ENCODE data around the gene ZNF76.
"Not testable (repeated sequence)": the region's sequence is repeated elsewhere in the genome, so short reads cannot be mapped to it uniquely, and the experiment has no call there.

Gene ZNF76

DNA sequence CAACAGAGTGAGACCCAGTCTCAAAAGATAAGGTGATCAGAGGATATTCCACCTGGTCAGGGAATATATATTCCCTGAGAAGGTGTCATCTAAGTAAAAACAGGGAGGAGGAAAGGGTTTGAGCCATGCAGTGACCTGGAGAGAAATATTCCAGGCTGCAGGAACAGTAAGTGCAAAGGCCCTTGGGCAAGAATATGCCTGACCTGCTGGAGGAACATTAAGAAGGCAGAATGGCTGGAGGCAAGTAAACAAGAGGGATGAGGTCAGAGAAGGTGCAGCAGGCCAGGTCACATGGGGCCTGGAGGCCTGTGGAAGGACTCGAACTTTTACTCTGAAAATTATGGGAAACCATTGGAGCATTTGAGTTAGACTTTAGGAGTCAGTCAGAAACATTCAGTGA lies 44.8 kb downstream of the ZNF76 start:
- no peak for DNase-seq

DNA sequence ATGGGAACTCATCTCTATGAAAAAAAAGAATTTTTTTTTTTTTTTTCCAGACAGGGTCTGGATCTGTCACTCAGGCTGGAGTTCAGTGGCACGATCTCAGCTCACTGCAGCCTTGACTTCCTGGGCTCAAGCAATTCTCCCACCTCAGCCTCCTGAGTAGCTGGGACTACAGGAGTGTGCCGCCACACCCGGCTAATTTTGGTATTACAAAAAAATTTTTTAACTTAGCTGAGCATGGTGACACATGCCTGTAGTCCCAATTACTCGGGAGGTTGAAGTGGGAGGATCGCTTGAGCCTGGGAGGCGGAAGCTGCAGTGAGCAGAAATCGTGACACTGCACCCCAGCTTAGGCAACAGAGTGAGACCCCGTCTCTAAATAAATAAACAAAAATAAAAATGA lies 45.6 kb downstream of the ZNF76 start:
- no peak for DNase-seq

DNA sequence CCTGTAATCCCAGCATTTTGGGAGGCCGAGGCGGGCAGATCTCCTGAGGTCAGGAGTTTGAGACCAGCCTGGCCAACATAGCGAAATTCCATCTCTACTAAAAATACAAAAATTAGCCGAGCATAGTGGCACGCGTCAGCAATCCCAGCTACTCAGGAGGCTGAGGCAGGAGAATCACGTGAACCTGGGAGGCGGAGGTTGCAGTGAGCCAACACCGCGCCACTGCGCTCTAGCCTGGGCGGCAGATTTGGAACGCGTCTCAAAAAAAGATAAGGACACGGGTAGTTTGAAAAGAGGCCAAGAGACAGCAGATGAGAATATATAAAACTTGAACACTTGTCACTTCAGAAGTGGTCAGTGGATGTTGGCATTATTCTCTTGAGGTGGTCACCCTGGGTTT lies 47.6 kb downstream of the ZNF76 start:
- DNase-seq = not testable (repeated sequence)

DNA sequence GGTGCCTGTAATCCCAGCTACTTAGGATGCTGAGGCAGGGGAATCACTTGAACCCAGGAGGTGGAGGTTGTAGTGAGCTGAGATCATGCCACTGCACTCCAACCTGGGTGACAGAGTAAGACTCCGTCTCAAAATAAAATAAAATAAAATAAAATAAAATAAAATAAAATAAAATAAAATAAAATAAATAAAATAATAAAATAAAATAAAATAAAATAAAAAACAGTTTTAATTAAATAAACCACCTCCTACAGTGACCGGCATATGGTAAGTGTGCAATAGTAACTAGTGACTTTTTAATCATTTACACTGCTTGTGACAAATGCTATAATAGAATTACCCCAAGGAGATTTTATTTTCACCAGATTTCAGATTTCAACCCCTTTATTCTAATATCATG lies 49.0 kb downstream of the ZNF76 start:
- not testable (repeated sequence) for DNase-seq

DNA sequence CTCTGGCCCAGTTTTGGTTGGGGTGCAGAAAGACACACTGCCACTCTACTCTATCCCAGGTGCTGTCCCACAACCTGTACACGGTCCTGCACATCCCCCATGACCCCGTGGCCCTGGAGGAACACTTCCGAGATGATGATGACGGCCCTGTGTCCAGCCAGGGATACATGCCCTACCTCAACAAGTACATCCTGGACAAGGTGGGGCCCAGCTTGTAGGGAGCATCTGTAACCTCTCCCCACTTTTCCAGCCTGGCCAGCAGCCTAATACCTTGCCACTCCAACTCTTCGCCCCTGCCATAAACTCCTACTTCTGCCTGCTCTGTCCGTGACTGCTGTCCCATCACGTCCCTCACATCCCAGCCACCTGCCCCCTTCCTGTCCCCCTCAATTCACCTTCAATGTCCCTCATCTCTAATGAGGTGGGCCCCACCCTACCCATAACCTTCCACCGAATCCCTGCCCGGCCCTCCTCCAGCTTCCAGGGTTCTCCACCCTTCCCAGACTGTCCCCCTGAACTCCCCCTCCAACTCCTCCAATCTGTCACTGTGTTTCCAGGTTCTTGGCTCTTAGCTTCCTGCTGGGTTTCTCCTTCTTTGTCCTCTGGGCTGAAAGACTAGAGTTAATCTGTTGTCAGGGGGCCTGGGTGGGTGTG lies 50.2 kb downstream of the ZNF76 start:
- DNase-seq = no peak

DNA sequence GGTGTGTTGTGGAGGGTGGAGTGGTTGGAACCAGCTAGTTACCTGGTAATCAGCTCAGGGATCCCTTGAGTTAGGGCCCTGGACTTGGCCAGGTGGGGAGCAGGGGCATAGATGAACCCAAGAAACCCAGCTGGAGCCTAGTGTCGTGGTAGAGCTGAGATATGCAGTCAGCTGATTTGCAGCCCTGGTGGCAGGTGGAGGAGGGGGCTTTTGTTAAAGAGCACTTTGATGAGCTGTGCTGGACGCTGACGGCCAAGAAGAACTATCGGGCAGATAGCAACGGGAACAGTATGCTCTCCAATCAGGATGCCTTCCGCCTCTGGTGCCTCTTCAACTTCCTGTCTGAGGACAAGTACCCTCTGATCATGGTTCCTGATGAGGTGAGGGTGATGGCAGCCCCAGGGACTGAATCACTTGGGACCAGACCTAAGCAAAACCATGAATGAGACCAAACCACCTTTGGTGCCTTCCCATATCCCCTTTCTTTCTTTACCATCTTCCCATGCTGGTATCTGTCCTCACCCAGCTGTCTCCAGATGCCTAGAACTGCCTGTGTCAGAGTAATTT lies 50.8 kb downstream of the ZNF76 start:
- no peak for DNase-seq

DNA sequence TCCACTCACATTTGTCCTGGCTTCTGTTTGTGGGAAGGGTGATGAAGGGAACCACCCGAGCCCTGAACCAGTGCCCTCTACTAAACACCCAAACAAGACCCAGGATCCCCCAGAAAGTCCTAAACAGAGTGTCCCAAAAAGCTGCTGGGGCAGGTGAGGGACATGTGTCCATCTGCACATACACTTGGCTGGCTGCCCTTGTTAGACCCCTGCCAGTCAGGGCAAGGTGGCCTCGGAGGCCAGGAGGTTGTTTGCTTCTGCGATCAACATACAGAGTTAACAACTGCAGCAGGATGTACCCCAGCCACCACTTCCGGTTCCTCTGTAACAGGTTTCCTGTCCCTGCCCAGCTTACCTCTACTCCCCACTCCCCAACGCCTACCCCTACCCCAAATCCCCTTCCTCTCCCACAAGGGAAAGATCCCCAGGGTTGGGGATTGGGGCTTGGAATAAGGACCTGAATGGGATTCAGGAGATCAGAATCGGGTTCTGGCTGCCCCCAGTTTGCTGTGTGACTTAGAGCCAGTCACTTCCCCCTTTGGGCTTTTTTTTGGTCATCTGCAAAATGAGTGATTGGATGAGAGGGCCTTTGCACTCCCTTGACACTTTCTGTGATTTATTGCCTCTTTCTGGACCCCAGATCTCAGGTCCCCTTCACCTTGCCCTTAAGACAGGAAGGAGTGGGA lies 52.0 kb downstream of the ZNF76 start:
- no peak for DNase-seq

DNA sequence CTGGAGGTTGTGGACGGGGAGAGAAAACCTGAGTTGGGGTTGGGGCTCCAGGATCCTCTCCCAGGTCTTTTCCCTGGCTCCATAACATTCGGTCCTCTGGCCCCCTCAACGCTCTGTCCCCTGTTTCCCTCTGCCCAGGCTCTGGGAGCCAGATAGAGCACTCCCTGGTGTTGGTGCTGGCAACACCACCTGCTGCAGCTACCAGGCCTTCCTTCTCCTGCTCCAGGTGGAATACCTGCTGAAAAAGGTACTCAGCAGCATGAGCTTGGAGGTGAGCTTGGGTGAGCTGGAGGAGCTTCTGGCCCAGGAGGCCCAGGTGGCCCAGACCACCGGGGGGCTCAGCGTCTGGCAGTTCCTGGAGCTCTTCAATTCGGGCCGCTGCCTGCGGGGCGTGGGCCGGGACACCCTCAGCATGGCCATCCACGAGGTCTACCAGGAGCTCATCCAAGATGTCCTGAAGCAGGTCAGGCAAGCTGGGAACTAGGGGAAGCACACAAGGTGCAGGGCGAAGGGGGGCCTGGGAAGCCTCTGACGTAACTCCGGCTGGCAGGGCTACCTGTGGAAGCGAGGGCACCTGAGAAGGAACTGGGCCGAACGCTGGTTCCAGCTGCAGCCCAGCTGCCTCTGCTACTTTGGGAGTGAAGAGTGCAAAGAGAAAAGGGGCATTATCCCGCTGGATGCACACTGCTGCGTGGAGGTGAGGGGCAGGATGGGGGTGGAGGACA lies 52.7 kb downstream of the ZNF76 start:
- no peak for DNase-seq

DNA sequence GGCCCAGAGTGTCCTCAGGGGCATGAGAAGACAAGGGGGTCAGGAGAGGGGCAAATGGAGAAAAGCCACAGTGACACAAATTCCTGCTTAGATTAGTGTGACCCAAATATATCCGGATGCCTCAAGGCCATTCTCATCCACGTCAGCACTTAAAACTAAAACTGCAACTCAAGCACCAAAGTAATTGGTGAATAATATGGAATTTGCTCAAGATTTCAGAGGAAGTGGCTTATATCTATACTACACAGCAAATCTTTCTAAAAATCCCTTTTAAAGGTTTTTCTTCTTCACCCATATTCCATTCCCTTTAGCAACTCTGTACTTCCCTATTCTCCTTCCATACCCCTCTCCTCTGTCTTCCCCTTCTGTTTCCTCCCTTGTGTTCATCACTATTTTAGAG lies 53.3 kb downstream of the ZNF76 start:
- DNase-seq = no peak

DNA sequence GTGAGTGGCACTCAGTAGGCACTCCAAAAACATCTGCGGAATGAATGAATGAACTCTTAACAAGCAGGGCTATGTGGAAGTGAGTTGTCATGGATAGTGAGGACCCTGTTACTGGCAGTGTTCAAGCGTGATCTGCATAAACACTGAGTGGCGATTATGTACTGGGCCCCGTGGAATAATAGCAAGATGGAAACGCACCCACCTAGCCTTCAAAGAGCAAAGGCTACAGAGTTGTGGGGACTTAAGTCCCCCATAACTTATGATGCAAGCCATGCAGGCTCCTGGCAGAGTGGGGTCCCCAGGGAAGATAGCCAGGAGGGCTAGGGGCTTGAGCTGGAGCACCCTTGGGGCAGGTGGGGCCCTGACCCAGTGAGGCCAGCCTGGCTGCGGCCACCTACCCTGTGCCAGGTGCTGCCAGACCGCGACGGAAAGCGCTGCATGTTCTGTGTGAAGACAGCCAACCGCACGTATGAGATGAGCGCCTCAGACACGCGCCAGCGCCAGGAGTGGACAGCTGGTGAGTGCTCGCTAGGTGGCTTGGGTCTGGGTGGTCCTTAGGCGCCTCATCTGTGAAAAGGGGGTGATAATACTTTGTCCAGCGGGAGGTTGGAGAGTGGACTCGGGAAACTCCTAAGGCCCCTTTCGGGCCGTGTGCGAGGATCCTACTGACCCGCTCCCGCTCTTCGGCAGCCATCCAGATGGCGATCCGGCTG lies 58.1 kb downstream of the ZNF76 start:
- peak; percentile 35 for DNase-seq

DNA sequence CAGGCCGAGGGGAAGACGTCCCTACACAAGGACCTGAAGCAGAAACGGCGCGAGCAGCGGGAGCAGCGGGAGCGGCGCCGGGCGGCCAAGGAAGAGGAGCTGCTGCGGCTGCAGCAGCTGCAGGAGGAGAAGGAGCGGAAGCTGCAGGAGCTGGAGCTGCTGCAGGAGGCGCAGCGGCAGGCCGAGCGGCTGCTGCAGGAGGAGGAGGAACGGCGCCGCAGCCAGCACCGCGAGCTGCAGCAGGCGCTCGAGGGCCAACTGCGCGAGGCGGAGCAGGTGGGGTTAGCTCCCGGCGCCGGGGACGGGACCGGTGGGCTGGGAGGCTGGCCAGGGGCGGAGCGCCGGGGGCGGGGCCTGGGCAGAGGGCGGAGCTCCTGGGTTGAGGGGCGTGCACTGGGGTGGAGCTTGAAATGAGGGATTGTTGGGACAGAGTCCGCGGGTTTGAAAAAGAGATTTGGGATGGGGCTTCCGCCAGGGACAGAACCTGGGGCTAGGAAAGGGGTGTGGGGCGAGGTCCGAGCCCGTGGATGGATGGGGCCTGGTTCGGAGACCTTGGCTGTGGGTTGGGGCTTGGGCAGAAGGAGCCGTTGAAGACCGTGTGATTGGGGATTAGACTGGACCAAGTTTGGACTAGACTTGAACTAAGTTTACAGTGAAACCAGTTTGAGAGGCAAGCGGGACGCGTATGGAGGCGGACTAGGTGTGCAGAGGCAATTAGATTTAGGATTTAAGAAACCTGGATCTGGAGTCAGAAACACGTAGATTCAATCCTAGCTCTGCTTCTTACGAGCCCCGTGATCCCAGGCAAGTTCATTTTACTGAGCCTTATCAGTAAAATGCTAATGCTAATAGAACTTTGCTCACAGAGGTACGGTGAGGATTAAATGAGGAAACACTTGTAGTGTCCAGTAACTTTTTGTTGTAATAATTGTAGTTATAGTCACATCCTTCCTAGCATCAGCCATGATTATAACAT lies 58.9 kb downstream of the ZNF76 start:
- peak; percentile 82 for DNase-seq

DNA sequence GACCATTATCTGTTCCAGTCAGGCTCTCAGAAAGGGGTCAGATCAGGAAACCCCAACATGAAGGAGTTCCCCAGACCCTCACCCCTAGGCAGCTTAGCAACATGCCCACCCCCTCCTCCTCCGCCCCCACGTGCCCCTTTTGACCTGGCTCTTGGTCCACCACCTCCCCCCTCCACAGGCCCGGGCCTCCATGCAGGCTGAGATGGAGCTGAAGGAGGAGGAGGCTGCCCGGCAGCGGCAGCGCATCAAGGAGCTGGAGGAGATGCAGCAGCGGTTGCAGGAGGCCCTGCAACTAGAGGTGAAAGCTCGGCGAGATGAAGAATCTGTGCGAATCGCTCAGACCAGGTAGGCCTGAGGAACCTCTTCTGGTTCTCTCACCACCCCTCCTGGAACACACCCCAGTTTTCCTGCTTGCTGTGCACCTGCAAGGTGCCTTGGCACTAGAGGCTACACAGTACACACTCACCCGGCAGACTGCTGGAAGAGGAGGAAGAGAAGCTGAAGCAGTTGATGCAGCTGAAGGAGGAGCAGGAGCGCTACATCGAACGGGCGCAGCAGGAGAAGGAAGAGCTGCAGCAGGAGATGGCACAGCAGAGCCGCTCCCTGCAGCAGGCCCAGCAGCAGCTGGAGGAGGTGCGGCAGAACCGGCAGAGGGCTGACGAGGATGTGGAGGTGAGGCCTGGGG lies 60.0 kb downstream of the ZNF76 start:
- no peak for DNase-seq

DNA sequence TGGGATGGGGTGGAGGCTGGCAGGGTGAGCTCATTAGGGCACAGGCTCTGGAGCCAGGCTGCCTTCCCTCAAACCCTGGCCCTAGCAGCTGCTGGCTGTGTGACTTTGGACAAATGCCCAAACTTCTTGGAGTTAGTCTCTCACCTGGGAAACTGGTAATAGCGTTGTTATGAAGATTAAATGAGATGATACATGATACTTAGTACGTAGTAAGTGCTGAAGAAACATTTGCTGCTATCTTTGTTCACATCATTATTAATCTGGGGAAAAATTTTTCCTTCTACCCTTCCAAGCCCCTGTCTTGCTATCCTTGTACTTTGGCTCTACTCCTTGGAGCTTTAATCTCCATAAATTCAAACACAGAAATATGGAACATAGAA lies 60.5 kb downstream of the ZNF76 start:
- DNase-seq = no peak

DNA sequence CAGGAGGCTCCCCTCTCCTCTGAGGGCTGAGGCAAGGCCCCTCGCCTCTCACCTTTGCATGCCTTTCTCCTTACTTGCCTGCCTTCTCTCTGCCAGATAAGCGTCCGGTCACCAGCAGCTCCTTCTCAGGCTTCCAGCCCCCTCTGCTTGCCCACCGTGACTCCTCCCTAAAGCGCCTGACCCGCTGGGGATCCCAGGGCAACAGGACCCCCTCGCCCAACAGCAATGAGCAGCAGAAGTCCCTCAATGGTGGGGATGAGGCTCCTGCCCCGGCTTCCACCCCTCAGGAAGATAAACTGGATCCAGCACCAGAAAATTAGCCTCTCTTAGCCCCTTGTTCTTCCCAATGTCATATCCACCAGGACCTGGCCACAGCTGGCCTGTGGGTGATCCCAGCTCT lies 61.6 kb downstream of the ZNF76 start:
- DNase-seq = no peak

DNA sequence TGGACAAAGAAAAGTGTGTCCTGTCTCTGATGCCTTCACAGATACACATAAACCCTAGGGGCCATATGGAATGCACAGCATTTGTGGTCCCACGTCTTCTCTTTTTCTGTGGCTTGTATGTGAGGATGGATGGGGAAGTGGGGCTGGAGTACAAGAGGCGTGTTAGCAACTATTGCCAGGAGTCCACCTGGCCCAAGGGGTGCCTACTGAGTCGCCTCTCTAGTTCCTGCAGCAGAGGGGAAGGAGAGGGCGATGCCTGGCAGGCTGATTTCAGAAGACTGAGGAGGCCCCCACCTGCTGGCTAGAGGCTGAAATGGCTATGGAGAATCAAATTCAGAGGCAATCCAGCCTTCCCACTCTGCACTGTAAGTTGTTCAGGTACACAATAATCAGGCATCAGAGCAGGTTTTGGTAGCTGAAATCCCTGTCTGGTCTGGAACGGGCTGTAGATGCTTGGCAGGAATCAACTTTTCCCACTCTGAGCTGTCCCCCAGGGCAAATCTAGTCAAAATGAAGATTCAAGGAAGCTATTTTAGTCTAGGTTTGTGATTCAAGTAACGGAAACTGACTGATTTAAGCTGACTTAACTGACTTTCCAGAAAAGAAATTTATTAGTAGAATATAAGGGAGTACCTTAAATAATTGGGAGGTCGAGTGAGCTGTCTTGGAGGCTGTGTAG lies 68.0 kb downstream of the ZNF76 start:
- peak; percentile 27 for DNase-seq

DNA sequence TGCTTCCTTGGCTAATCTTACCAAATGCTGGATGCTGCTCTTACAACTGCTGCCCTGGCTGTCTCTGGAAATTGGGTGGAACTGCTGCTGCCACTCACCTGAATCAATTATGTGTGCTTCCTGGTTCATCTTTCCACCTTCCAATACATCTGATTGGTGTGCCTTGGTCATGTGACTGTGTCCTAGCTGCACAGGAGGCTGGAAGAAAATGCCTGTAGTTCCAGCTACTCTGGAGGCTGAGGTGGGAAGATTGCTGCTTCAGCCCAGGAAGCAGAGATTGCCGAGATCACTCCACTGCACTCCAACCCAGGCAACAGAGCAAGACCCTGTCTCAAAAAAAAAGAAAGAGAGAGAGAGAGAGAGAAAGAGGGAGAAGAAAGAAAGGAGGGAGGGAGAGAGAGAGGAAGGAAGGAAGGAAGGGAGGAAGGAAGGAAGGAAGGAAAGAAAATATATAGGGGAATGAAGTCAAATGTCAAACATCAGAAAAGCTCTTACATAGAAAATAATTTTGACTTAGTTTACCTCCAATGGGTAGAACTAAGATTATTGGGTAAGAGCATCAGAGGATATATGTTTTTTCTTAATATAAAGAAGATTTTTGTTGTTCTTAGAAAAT lies 68.7 kb downstream of the ZNF76 start:
- DNase-seq = no peak

DNA sequence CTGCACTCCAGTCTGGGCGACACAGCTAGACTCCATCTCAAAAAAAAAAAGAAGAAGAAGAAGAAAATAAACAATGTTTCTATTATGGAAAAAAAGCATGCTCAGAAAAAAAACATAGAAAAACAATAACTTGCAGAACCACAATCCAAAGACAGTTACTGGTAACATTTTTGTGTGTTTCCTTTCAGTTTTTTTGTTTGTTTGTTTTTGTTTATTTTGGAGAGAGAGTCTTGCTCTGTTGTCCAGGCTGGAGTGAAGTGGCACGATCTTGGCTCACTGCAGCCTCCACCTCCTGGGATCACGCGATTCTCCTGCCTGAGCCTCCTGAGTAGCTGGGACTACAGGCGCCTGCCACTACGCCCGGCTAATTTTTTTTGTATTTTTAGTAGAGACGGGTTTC lies 69.4 kb downstream of the ZNF76 start:
- not testable (repeated sequence) for DNase-seq

DNA sequence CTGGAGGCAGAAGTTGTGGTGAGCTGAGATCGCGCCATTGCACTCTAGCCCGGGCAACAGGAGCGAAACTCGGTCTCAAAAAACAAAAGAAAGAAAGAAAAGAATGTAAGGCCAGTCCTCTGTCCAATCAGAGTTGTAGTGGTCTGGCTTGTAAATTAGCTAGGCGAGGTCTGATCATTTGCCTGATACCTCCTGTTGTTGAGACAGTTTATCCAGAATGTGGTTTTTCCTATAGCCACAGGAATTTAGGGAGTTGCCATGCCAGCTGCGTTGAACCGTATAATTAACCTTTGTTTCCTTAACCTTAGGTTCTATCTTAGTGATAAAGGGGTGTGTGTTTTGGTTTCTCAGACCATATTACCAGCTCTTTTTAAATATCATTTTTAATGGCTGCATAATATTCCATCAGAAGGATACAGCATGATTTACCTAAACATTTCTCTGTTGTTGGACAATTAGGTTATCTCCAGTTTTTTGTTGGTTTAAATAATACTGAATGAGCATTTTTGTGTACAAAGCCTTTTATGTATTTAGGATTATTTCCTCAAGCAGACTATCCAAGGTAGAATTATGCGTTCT lies 71.1 kb downstream of the ZNF76 start:
- no peak for DNase-seq

DNA sequence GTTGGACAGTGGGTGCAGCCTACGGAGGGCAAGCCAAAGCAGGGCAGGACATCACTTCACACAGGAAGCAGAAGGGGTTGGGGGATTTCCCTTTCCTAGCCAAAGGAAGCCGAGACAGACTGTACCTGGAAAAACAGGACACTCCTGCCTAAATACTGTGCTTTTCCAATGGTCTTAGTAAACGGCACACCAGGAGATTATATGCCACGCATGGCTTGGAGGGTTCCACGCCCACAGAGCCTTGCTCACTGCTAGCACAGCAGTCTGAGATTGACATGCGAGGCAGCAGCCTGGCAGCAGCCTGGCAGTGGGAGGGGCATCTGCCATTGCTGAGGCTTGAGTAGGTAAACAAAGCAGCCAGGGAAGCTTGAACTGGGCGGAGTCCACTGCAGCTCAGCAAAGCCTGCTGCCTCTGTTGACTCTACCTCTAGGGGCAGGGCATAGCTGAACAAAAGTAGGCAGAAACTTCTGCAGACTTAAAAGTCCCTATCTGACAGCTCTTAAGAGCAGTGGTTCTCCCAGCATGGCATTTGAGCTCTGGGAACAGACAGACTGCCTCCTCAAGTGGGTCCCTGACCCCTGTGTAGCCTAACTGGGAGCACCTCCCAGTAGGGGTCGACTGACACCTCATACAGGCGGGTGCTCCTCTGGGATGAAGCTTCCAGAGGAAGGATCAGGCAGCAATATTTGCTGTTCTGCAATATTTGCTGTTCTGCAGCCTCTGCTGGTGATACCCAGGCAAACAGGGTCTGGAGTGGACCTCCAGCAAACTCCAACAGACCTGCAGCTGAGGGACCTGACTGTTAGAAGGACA lies 72.7 kb downstream of the ZNF76 start:
- DNase-seq = peak; percentile 50

Data from NCI-H510A (cell line).